KG1 (cell line): ENCODE results near the gene PTGIR.
A peak's percentile ranks its signal among the peaks of the same experiment; 100 is the strongest.

Source experiments
- DNase-seq: peaks from one replicate; lab custom pipeline; 2025; lab: John Stamatoyannopoulos, UW

PTGIR gene

GRCh38 chr19:46624958-46625661, at the start of gene PTGIR:
TSS of gene PTGIR (minus strand) at chr19:46625089. CDS start at chr19:46624225, 864 bp downstream.
- DNase-seq = no peak

GRCh38 chr19:46670813-46671212, 45.9 kb upstream of the PTGIR start:
- DNase-seq = no peak

GRCh38 chr19:46668662-46669061, 43.8 kb upstream of the PTGIR start:
- no peak for DNase-seq

GRCh38 chr19:46665072-46665471, 40.2 kb upstream of the PTGIR start:
- DNase-seq = no peak

- DNase-seq = peak; percentile 78
Observed at GRCh38 chr19:46661735-46662592, 37.1 kb upstream of the PTGIR start.

- peak; percentile 100 for DNase-seq
Observed at GRCh38 chr19:46661020-46661731, 36.3 kb upstream of the PTGIR start, which contains the start of gene DACT3. TSS of gene DACT3 (minus strand) at chr19:46661182. CDS start at chr19:46661064, 118 bp downstream.

- no peak for DNase-seq
Observed at GRCh38 chr19:46660551-46661019, 35.7 kb upstream of the PTGIR start.

- DNase-seq = no peak
Observed at GRCh38 chr19:46660008-46660517, 35.2 kb upstream of the PTGIR start.

GRCh38 chr19:46659151-46660007, 34.5 kb upstream of the PTGIR start:
- DNase-seq = no peak

- no peak for DNase-seq
Observed at GRCh38 chr19:46656541-46656940, 31.7 kb upstream of the PTGIR start.

- no peak for DNase-seq
Observed at GRCh38 chr19:46654621-46655152, 29.8 kb upstream of the PTGIR start.

- DNase-seq = no peak
Observed at GRCh38 chr19:46650445-46650844, 25.6 kb upstream of the PTGIR start.

- DNase-seq = no peak
Observed at GRCh38 chr19:46648961-46649960, 24.4 kb upstream of the PTGIR start.

- no peak for DNase-seq
Observed at GRCh38 chr19:46648060-46648960, 23.4 kb upstream of the PTGIR start.

- DNase-seq = no peak
Observed at GRCh38 chr19:46646402-46646801, 21.5 kb upstream of the PTGIR start.

- DNase-seq = no peak
Observed at GRCh38 chr19:46644720-46645119, 19.8 kb upstream of the PTGIR start.

GRCh38 chr19:46640656-46641055, 15.8 kb upstream of the PTGIR start:
- no peak for DNase-seq

- DNase-seq = no peak
Observed at GRCh38 chr19:46639358-46640182, 14.7 kb upstream of the PTGIR start.
